H1 (cell line): Measurements from ENCODE around the gene SLC39A10. TPM values are rescaled to one million over a fixed set of nuclear protein-coding genes. Genes with fewer than 3 reads are reported as not detected.
A peak's percentile ranks its signal among the peaks of the same experiment; 100 is the strongest.

Experiments
- BCL11A ChIP-seq, 2 experiments: IDR thresholded peaks; one replicate each; pipeline ENCODE4 v1.6.1; 2011; ENCODE audit warnings: low read depth in 2 of 2, low read length in 2 of 2, mild to moderate bottlenecking in 2 of 2
- CEBPB ChIP-seq: IDR thresholded peaks from 2 replicates; pipeline ENCODE4 v1.6.1; 2012; ENCODE audit warnings: low read depth, low read length
- CHD2 ChIP-seq: IDR thresholded peaks from 2 replicates; pipeline ENCODE4 v1.6.1; 2012; ENCODE audit warnings: low read length, improper control_type of control experiment
- CREB1 ChIP-seq: IDR thresholded peaks from 2 replicates; pipeline ENCODE4 v1.6.1; 2012; ENCODE audit warnings: inconsistent platforms
- EZH2 ChIP-seq: fragments of 200-600 bp; sonication (generic); IDR thresholded peaks from 2 replicates; pipeline ENCODE4 v1.7.1; 2012; ENCODE audit warnings: low read depth, mild to moderate bottlenecking, moderate library complexity, low read length, inconsistent platforms; ENCODE audit not compliant: severe bottlenecking
- FOSL1 ChIP-seq: IDR thresholded peaks from 2 replicates; pipeline ENCODE4 v1.6.1; 2011; ENCODE audit warnings: mild to moderate bottlenecking, low read depth, low read length, moderate library complexity; ENCODE audit not compliant: insufficient read depth
- GTF2F1 ChIP-seq: IDR thresholded peaks from 2 replicates; pipeline ENCODE4 v1.6.1; 2012; ENCODE audit warnings: low read depth, low read length, improper control_type of control experiment, borderline replicate concordance
- JUND ChIP-seq: IDR thresholded peaks from 2 replicates; pipeline ENCODE4 v1.6.1; 2011; ENCODE audit warnings: mild to moderate bottlenecking, improper control_type of control experiment, low read length
- KDM1A ChIP-seq: fragments of 200-600, 300-600 bp; sonication (generic); IDR thresholded peaks from 2 replicates; pipeline ENCODE4 v1.7.1; 2016; ENCODE audit warnings: mild to moderate bottlenecking, low read length, borderline replicate concordance
- KDM5A ChIP-seq: fragments of 200-600 bp; IDR thresholded peaks from 2 replicates; pipeline ENCODE4 v1.7.1; 2012; ENCODE audit warnings: mild to moderate bottlenecking, low read length, inconsistent platforms, mixed read lengths
- NANOG ChIP-seq: IDR thresholded peaks from 2 replicates; pipeline ENCODE4 v1.6.1; 2011; ENCODE audit warnings: low read length, low read depth, mild to moderate bottlenecking, inconsistent platforms; ENCODE audit not compliant: insufficient read depth, poor library complexity, severe bottlenecking
- POU5F1 ChIP-seq: IDR thresholded peaks from 2 replicates; pipeline ENCODE4 v1.6.1; 2011; ENCODE audit warnings: low read depth, mild to moderate bottlenecking, low read length, moderate library complexity
- RFX5 ChIP-seq: IDR thresholded peaks from 2 replicates; pipeline ENCODE4 v1.6.1; 2011; ENCODE audit warnings: low read depth, low read length, improper control_type of control experiment, borderline replicate concordance
- SRF ChIP-seq: IDR thresholded peaks from 2 replicates; pipeline ENCODE4 v1.6.1; 2011; ENCODE audit warnings: mild to moderate bottlenecking, low read depth, low read length, moderate library complexity
- TAF7 ChIP-seq: optimal IDR thresholded peaks from 2 replicates; pipeline ENCODE3; 2011; ENCODE audit warnings: low read depth, mild to moderate bottlenecking, inconsistent platforms, low read length, moderate library complexity, borderline replicate concordance
- TEAD4 ChIP-seq: IDR thresholded peaks from 2 replicates; pipeline ENCODE4 v1.6.1; 2012; ENCODE audit warnings: low read depth, low read length, inconsistent platforms, mixed read lengths
- polyA plus RNA-seq, 7 experiments: library from polyadenylated mRNA; depleted of rRNA in 3 of 7; stranded (reverse) in 5 of 7; unstranded in 2 of 7; fragments of >200 nt in 5 of 7; fragments of 200-250 nt in 2 of 7; gene quantifications; 1 replicate in 5 of 7; 2 replicates in 1 of 7; 4 replicates in 1 of 7; pipeline versions ENCODE4 v1.2.1 to v1.2.3, GENCODE V29; 2011 to 2013; ENCODE audit warnings: missing spikeins in 2 of 7, mixed read lengths in 2 of 7
- total RNA-seq: library from RNA; stranded (reverse); fragmentation: NEBNext Ultra II Directional; extraction: Animal tissue kit (Norgen Biotek cat#: 25700); gene quantifications from 2 replicates; pipeline ENCODE4 v1.2.1, GENCODE V29; 2021
- TF ChIP-seq, protein P1 (sequence below): IDR thresholded peaks from 2 replicates; pipeline ENCODE4 v1.6.1; 2011; ENCODE audit warnings: low read depth, mild to moderate bottlenecking, low read length; ENCODE audit not compliant: insufficient read depth
- TF ChIP-seq, protein P2 (sequence below): IDR thresholded peaks from 2 replicates; pipeline ENCODE4 v1.6.1; 2011; ENCODE audit warnings: low read length, improper control_type of control experiment
- TF ChIP-seq, protein P3 (sequence below): IDR thresholded peaks from 2 replicates; pipeline ENCODE4 v1.6.1; 2012; ENCODE audit warnings: inconsistent platforms

SLC39A10 gene
- total and polyA plus RNA-seq, 2 of the 8 experiments (the other 6 are each of a cell fraction or from before 2014, with no cell fraction given): 68.1 to 234 TPM

DNA sequence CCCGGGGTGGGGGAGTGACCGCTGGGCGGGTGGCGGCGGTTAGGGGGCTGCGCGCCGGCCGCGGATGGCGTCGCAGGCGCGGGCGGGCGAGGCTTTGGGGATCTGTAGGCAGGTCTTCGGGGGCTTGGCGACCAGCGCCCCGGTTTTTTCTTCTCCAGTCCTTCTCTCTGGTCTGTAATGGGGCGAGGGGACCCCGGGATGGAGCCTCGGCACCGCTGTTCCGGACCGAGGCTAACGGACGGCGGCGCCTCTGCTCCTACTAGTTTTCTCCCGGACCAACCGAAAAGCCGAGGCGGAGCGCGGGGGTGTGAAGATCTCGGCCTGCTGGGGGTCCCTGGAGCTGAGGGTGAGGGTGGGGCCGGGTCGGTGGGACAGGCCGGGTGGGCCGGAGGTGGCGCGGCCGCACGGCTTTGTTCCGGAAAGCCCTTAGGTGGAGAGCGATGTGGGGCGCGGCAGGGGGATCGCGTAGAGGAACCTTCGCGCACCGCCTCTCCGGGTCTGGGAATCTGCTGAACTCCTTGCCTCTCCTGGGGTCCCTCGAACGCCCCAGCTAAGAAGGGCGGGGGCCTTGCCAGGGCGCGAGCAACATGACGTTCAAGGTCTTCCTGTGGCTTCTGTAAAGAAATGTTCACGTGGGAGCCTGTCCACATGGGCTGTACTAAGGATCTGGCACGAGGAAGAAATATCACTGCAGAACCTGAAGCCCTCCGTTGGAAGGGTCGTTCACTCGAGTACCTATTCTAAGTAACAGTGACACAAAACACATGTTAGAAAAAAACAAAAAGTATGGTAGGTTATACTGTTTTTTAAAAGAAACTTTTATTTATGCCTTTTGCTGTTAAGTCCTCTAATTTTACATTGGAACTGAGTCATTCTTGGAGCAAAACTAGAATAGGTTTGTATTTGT is 861 bp downstream of the SLC39A10 start (continued):
- TF ChIP-seq EZH2: no peak
- no peak for TF ChIP-seq TAF7
- TF ChIP-seq CHD2: no peak
- TF ChIP-seq, protein P1, sequence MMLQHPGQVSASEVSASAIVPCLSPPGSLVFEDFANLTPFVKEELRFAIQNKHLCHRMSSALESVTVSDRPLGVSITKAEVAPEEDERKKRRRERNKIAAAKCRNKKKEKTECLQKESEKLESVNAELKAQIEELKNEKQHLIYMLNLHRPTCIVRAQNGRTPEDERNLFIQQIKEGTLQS: no peak
- TF ChIP-seq KDM1A: no peak
- TF ChIP-seq TEAD4: no peak
- no peak for TF ChIP-seq POU5F1
- no peak for TF ChIP-seq NANOG
- no peak for TF ChIP-seq SRF
- no peak for TF ChIP-seq CEBPB
- no peak for TF ChIP-seq GTF2F1
- TF ChIP-seq KDM5A: no peak
- TF ChIP-seq, protein P2, sequence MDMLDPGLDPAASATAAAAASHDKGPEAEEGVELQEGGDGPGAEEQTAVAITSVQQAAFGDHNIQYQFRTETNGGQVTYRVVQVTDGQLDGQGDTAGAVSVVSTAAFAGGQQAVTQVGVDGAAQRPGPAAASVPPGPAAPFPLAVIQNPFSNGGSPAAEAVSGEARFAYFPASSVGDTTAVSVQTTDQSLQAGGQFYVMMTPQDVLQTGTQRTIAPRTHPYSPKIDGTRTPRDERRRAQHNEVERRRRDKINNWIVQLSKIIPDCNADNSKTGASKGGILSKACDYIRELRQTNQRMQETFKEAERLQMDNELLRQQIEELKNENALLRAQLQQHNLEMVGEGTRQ: peak; percentile 68
- TF ChIP-seq RFX5: no peak
- no peak for TF ChIP-seq JUND
- TF ChIP-seq CREB1: no peak; the same call in 1 of the 2 replicates
- no peak for TF ChIP-seq FOSL1
- TF ChIP-seq, protein P3, sequence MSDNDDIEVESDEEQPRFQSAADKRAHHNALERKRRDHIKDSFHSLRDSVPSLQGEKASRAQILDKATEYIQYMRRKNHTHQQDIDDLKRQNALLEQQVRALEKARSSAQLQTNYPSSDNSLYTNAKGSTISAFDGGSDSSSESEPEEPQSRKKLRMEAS: peak; percentile 71
- no peak for TF ChIP-seq BCL11A (IDR thresholded peaks at IDR 0.05; ENCODE audit: low read depth in 2 of 2, low read length in 2 of 2)
